Measurements from ENCODE around the gene TRIM40. TPM values are rescaled to one million over a fixed set of nuclear protein-coding genes. Genes with fewer than 3 reads are reported as not detected.

The TRIM40 gene
- total and polyA plus RNA-seq, 2 of the 13 experiments (the other 11 are each of a cell fraction or from before 2014, with no cell fraction given) = 0.58 TPM; not detected in 1

DNA sequence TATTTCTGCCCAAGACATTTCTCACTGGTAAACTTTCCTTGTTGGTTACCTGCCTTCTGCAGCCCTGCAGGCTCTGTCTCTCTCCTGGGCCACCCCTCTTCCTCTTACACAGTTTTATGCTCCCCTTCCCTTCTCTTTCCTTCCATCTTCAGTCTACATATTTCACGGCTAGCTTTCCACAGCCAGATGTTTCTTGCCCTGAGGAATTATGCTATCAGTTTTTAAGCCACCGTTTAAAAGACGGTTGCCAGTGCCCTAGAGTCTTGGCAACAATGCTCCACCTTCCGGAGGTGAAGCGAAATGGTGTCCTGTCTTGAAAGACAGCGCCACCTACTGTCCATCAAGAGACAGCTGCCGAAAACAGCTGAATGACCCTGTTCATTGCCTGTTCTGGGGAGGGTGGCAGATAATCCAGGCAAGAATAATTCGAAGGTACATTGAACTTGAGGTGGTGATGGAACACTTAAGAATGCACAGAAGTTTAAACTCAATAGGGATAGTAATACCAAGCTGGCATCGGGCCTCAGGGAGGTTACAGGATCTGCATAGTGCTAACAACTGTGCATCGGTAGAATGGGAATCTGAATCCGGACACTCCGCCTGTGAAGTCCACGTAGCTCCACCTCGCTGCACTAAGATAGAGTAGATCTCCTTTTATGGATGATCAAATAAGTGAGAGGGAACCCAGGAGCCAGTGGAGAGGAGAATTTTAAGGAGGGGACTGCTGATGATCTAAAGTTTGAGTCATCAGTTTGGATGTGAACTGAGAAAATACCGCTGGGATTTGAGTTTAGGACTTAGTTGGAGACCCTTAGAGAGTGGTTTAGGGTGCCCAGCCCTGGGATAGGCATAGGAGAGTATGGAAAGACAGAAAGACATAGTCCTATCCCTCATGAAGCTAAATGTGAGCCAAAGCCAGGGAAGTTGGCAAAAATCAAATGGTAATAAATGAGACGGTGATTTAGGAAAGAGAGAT, 4.8 kb upstream of the TRIM40 start (continued):
- TF ChIP-seq CBX2 (IDR thresholded peaks at IDR 0.05; ENCODE audit: low read depth, low read length) (no peak), CBX2 (CRISPR knock-in tag; IDR thresholded peaks at IDR 0.05; ENCODE audit: low read depth) (no peak), MYC (CRISPR knock-in tag; IDR thresholded peaks at IDR 0.05; ENCODE audit: borderline replicate concordance) (no peak), HMG20B (CRISPR knock-in tag; conservative IDR thresholded peaks at IDR 0.05) (no peak; the same call in 1 of the 2 replicates), MXD4 (CRISPR knock-in tag; IDR thresholded peaks at IDR 0.05) (no peak), ZNF296 (CRISPR knock-in tag; conservative IDR thresholded peaks at IDR 0.05) (no peak), ZNF274 (CRISPR knock-in tag; IDR thresholded peaks at IDR 0.05) (no peak), ZNF713 (CRISPR knock-in tag; IDR thresholded peaks at IDR 0.05) (no peak)
- TF ChIP-seq, protein P1, sequence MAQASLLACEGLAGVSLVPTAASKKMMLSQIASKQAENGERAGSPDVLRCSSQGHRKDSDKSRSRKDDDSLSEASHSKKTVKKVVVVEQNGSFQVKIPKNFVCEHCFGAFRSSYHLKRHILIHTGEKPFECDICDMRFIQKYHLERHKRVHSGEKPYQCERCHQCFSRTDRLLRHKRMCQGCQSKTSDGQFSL (CRISPR knock-in tag; IDR thresholded peaks at IDR 0.05) = no peak
- TF ChIP-seq, protein P2, sequence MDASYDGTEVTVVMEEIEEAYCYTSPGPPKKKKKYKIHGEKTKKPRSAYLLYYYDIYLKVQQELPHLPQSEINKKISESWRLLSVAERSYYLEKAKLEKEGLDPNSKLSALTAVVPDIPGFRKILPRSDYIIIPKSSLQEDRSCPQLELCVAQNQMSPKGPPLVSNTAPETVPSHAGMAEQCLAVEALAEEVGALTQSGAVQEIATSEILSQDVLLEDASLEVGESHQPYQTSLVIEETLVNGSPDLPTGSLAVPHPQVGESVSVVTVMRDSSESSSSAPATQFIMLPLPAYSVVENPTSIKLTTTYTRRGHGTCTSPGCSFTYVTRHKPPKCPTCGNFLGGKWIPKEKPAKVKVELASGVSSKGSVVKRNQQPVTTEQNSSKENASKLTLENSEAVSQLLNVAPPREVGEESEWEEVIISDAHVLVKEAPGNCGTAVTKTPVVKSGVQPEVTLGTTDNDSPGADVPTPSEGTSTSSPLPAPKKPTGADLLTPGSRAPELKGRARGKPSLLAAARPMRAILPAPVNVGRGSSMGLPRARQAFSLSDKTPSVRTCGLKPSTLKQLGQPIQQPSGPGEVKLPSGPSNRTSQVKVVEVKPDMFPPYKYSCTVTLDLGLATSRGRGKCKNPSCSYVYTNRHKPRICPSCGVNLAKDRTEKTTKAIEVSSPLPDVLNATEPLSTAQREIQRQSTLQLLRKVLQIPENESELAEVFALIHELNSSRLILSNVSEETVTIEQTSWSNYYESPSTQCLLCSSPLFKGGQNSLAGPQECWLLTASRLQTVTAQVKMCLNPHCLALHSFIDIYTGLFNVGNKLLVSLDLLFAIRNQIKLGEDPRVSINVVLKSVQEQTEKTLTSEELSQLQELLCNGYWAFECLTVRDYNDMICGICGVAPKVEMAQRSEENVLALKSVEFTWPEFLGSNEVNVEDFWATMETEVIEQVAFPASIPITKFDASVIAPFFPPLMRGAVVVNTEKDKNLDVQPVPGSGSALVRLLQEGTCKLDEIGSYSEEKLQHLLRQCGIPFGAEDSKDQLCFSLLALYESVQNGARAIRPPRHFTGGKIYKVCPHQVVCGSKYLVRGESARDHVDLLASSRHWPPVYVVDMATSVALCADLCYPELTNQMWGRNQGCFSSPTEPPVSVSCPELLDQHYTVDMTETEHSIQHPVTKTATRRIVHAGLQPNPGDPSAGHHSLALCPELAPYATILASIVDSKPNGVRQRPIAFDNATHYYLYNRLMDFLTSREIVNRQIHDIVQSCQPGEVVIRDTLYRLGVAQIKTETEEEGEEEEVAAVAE (CRISPR knock-in tag; IDR thresholded peaks at IDR 0.05; ENCODE audit: borderline replicate concordance) = peak; percentile 61; the same call in 1 of the 2 replicates
- TF ChIP-seq, protein P3, sequence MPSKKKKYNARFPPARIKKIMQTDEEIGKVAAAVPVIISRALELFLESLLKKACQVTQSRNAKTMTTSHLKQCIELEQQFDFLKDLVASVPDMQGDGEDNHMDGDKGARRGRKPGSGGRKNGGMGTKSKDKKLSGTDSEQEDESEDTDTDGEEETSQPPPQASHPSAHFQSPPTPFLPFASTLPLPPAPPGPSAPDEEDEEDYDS (CRISPR knock-in tag; IDR thresholded peaks at IDR 0.05) = peak; percentile 66

Data from HepG2 (cell line).